Activated CD4-positive, CD25-positive, alpha-beta regulatory T cell treated with anti-CD3 and anti-CD28 coated beads, Interleukin-2, amount 50 U/mL, for 24 hours (primary cell): ENCODE measurements around the gene BEND7.
"Not testable (repeated sequence)": the region's sequence is repeated elsewhere in the genome, so short reads cannot be mapped to it uniquely, and the experiment has no call there.

Experiments used
- ATAC-seq, 2 donors: fragments of 150-1000 bp; cut with Tn5 transposase; one replicate each; pipeline ENCODE4 v1.10.0; 2021; ENCODE audit warnings: mild to moderate bottlenecking in 1 of 2, moderate library complexity in 1 of 2

Gene BEND7

GRCh38 chr10:13416760-13417159, 112.1 kb downstream of the BEND7 start:
- ATAC-seq, result no peak

DNA sequence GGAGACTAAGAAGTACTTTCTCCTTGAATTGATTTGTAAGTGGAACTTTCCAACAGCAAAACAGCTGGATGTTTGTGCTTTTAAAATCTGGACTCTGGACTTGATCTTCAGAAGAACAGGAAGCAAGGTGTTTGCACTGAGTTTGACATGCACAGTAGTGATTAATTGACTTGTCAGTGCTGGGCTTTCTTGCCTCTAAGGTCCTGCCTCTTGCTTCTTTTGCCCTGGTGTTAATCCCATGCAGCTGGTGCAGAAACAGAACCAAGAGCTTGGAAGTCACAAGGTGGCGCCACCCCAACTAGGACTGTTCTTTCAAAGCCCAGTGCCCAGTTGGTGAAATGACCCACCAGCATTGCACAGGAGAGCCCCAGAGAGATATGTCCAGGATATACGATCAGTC, 114.0 kb downstream of the BEND7 start:
- ATAC-seq, result no peak

GRCh38 chr10:13414137-13414536, 114.7 kb downstream of the BEND7 start:
- ATAC-seq, result no peak

GRCh38 chr10:13412894-13413293, 115.9 kb downstream of the BEND7 start:
- ATAC-seq, result no peak

DNA sequence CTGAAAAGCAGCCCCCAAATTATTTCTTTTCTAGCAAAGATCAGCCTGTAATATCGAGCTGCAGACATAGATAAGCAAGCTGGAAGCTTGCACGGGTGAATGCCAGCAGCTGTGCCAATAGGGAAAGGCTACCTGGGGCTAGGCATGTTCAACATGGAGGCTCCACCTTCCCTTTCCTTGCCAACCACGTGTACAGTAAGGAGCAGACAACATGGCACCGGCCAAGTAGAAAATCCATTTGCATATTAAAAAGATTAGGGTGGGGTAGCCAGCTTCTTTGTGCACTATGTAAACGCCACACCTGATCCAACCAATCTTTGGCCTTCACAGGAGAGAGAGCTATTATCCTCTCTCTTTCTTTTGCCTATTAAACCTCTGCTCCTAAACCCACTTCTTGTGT, 124.0 kb downstream of the BEND7 start:
- ATAC-seq, result no peak

- no peak for ATAC-seq
Measured at GRCh38 chr10:13404305-13404759, 124.5 kb downstream of the BEND7 start.

DNA sequence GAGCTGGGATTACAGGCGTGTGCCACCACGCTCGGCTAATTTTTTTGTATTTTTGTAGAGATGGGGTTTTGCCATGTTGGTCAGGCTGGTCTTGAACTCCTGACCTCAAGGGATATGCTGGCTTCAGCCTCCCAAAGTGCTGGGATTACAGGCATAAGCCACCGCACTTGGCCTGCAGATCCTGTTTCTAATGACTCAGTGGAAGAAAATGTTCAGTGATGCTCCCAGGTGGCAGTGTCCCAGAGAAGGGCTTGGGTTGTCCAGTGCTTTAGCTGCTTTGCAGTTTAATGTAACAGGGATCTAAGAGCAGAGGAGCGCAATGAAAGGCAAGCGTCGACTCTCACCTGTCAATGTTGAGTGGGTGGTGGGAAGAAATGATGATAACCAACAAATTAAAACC, 125.4 kb downstream of the BEND7 start:
- not testable (repeated sequence) for ATAC-seq

DNA sequence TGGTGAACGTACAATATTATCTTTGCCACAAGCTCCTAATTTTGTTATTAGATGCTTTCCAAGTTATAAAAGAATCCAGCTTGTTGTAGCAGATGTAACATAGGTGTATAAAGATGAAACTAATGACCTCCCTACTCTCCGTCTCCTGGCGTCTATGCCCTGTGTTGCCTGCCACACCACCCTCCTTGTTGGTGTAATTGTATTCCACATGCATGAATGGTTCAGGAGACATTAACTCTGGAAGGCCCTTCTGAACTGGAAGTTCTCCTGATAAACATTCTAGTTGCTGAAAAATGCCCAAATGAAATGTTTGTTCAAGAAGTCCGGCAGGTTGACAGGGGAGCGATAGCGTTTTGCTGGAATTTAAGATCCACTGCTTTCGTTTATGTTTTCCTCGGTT, 126.8 kb downstream of the BEND7 start:
- no peak for ATAC-seq

DNA sequence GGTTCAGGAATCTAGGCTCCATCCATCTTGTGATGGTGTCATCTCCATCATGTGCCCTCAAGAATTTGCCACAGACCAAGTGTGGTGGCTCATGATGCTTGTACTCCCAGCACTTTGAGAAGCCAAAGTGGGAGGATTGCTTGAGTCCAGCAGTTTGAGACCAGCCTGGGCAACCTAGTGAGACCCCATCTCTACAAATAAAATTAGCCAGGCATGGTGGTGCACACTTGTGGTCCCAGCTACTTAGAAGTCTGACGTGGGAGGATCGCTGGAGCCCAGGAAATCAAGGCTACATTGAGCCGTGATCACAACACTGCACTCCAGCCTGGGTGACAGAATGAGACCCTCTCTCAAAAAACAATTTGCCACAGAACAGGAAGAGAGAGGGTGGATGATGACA, 127.7 kb downstream of the BEND7 start:
- ATAC-seq, result no peak

GRCh38 chr10:13400196-13400965, 128.4 kb downstream of the BEND7 start:
- no peak for ATAC-seq

- ATAC-seq, result no peak
Measured at GRCh38 chr10:13399752-13400151, 129.1 kb downstream of the BEND7 start.

DNA sequence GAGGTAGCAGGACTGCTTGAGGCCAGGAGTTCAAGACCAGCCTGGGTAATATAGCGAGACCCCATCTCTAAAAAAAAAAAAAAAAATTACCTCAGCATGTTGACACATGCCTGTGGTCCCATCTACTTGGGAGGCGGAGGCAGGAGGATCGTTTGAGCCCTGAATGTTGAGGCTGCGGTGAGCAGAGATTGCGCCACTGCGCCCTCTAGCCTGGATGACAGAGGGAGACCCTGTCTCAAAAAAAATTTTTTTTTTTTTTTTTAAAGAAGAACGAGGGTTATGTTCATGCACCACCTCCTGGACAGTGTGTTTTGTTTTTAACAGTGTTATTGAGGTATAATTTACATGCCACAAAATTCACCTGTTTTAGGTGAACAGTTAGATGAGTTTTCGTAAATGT, 129.6 kb downstream of the BEND7 start:
- ATAC-seq, result no peak

- ATAC-seq, result no peak
Measured at GRCh38 chr10:13397052-13397451, 131.8 kb downstream of the BEND7 start.

- ATAC-seq, result no peak
Measured at GRCh38 chr10:13396369-13396768, 132.4 kb downstream of the BEND7 start.

DNA sequence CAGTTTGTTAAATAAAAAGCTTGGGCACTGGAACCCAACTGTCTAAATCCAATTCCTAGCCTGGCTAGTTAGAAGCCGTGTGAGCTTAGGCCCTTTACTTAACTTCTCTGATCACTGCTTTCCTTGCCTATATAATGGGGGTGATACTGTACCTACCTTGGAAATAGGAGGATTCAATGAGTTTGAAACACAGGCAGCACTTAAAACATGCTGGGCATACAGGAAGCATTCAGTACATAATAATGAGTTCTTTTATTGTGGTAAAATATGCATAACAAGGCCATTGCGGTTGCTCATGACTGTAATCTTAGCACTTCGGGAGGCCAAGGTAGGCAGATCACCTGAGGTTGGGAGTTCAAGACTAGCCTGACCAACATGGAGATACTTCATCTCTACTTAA, 133.3 kb downstream of the BEND7 start:
- no peak for ATAC-seq

GRCh38 chr10:13393640-13394039, 135.2 kb downstream of the BEND7 start:
- ATAC-seq, result no peak

DNA sequence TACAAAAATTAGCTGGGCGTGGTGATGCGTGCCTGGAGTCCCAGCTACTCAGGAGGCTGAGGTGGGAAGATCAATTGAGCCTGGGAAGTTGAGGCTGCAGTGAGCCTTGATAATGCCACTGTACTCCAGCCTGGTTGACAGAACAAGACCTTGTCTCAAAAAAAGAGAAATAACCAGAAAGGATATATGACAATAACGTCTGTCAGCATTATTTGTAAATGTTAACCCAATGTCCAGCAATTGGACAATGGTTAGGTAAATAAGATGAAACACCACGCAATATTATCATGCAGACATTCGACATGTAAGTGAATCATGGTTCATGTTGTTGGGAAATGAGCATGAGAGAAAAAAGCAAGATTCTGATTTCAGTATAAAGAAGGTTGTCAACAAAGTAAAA, 136.1 kb downstream of the BEND7 start:
- ATAC-seq, result no peak
